Natural killer cell (primary cell): ENCODE measurements around the gene C1orf159. TPM values are rescaled to one million over a fixed set of nuclear protein-coding genes. Genes with fewer than 3 reads are reported as not detected.

ENCODE experiments used
- ATAC-seq, 3 donors: fragments of 150-1000 bp in 2 of 3; fragments of 200-7000 bp in 1 of 3; cut with Tn5 transposase; 1 replicate in 1 of 3; 2 replicates in 2 of 3; pipeline ENCODE4 v1.10.0; 2021; ENCODE audit warnings: mild to moderate bottlenecking in 2 of 3, moderate library complexity in 2 of 3
- DNase-seq, 2 donors: peaks; one replicate each; pipeline versions ENCODE4 v3.0.0 to v3.0.0-alpha.2; 2013 to 2021; ENCODE audit warnings: mixed read lengths in 1 of 2
- H3K27ac ChIP-seq: one replicate; pipeline ENCODE4 v1.5.1; 2013; ENCODE audit warnings: mild to moderate bottlenecking, low read length
- H3K27me3 ChIP-seq: one replicate; pipeline ENCODE4 v1.6.1; 2013; ENCODE audit warnings: low read length; ENCODE audit not compliant: control insufficient read depth, insufficient read depth
- H3K36me3 ChIP-seq: one replicate; pipeline ENCODE4 v1.6.1; 2013; ENCODE audit warnings: low read length; ENCODE audit not compliant: control insufficient read depth, insufficient read depth
- H3K4me1 ChIP-seq: one replicate; pipeline ENCODE4 v1.6.1; 2013; ENCODE audit warnings: low read length; ENCODE audit not compliant: control insufficient read depth, insufficient read depth
- H3K4me3 ChIP-seq: one replicate; pipeline ENCODE4 v1.5.1; 2013; ENCODE audit warnings: low read length
- H3K9me3 ChIP-seq: one replicate; pipeline ENCODE4 v1.6.1; 2013; ENCODE audit warnings: low read length; ENCODE audit not compliant: control insufficient read depth, insufficient read depth
- H3K27ac Mint-ChIP-seq, 2 donors: one replicate each; pipeline ENCODE4 v1.8.0; 2022; ENCODE audit warnings: mild to moderate bottlenecking in 2 of 2, mixed read lengths in 2 of 2, moderate library complexity in 1 of 2
- H3K27me3 Mint-ChIP-seq, 2 donors: one replicate each; pipeline ENCODE4 v1.8.0; 2022; ENCODE audit warnings: low read depth in 2 of 2, mixed read lengths in 2 of 2
- H3K36me3 Mint-ChIP-seq: one replicate; pipeline ENCODE4 v1.8.0; 2022; ENCODE audit warnings: mixed read lengths
- H3K4me1 Mint-ChIP-seq, 2 donors: one replicate each; pipeline ENCODE4 v1.8.0; 2022; ENCODE audit warnings: mixed read lengths in 2 of 2
- H3K4me3 Mint-ChIP-seq: one replicate; pipeline ENCODE4 v1.8.0; 2022; ENCODE audit warnings: mild to moderate bottlenecking, moderate library complexity, mixed read lengths
- H3K9me3 Mint-ChIP-seq, 2 donors: one replicate each; pipeline ENCODE4 v1.8.0; 2022; ENCODE audit warnings: mixed read lengths in 2 of 2
- CTCF ChIP-seq: fragments of 200-600 bp; IDR thresholded peaks from one replicate; pipeline ENCODE4 v1.8.0; 2022; ENCODE audit warnings: antibody characterized with exemption
- WGBS: methylation state at CpG from one replicate; pipeline ENCODE4 v1.1.7; 2013; ENCODE audit warnings: missing lambda C conversion rate; ENCODE audit not compliant: insufficient coverage; 5-methylcytosine and 5-hydroxymethylcytosine counted together
- intact Hi-C: fragments of 100-400 bp; cut with micrococcal nuclease; formaldehyde crosslinking; loops from one replicate; pipeline ENCODE4 v1.14.2; 2022
- total RNA-seq, 4 donors: library from RNA; stranded (reverse); fragments of 120-200 nt in 1 of 4; gene quantifications; one replicate each; pipeline versions ENCODE4 v1.2.3 to v1.2.4, GENCODE V29; 2013 to 2022

The C1orf159 gene
- total RNA-seq, 3 donors from 2014 or later (not counting 1 experiment from before 2014, with no cell fraction given), result 19.6 to 25.1 (median 21.5) TPM

GRCh38 chr1:1072849-1073742, 42.8 kb downstream of the C1orf159 start:
- Mint-ChIP-seq H3K4me1 (peaks cover 0 to 5% of the 10 kb centered on the region in 2 donors), H3K4me3 (no peak overlapping the region), H3K36me3 (no peaks in the 10 kb centered on the region), H3K27ac (no peak overlapping the region), H3K9me3 (no peaks in the 10 kb centered on the region), H3K27me3 (peaks cover 0 to 4% of the 10 kb centered on the region in 2 donors)
- Histone ChIP-seq H3K27me3 (no peaks in the 10 kb centered on the region), H3K36me3 (no peaks in the 10 kb centered on the region), H3K4me3 (no peak overlapping the region), H3K9me3 (no peaks in the 10 kb centered on the region), H3K4me1 (peaks cover 17% of the 10 kb centered on the region), H3K27ac (no peak overlapping the region)
- ATAC-seq, result no peak
- TF ChIP-seq CTCF, result no peak
- WGBS, result 85% methylated on average over 28 of the region's 28 CpGs
- intact Hi-C loops, result no loop called here
- no peak for DNase-seq

GRCh38 chr1:1072299-1072848, 43.5 kb downstream of the C1orf159 start:
- H3K27me3 Mint-ChIP-seq, result peaks cover 0 to 4% of the 10 kb centered on the region in 2 donors
- H3K4me1 Mint-ChIP-seq, result peaks cover 0 to 5% of the 10 kb centered on the region in 2 donors
- ATAC-seq, result no peak
- no peaks in the 10 kb centered on the region for H3K36me3 Mint-ChIP-seq
- H3K9me3 ChIP-seq, result no peaks in the 10 kb centered on the region
- no peaks in the 10 kb centered on the region for H3K9me3 Mint-ChIP-seq
- H3K27ac ChIP-seq, result no peak overlapping the region
- H3K4me1 ChIP-seq, result peaks cover 20% of the 10 kb centered on the region
- H3K4me3 Mint-ChIP-seq, result no peak overlapping the region
- H3K36me3 ChIP-seq, result no peaks in the 10 kb centered on the region
- no peak for TF ChIP-seq CTCF
- no peak overlapping the region for H3K27ac Mint-ChIP-seq
- intact Hi-C loops, result no loop called here
- no peak for DNase-seq
- H3K4me3 ChIP-seq, result no peak overlapping the region
- WGBS, result 83% methylated on average over 21 of the region's 21 CpGs
- H3K27me3 ChIP-seq, result no peaks in the 10 kb centered on the region

- intact Hi-C loops, result no loop called here
- peak overlapping the region; percentile 13 for H3K4me3 Mint-ChIP-seq
- H3K4me1 Mint-ChIP-seq, result peaks cover 0 to 5% of the 10 kb centered on the region in 2 donors
- WGBS, result 83% methylated on average over 56 of the region's 56 CpGs
- H3K27me3 ChIP-seq, result no peaks in the 10 kb centered on the region
- no peaks in the 10 kb centered on the region for H3K36me3 ChIP-seq
- H3K27ac Mint-ChIP-seq, result no peak overlapping the region
- no peaks in the 10 kb centered on the region for H3K9me3 Mint-ChIP-seq
- no peaks in the 10 kb centered on the region for H3K9me3 ChIP-seq
- no peak overlapping the region for H3K27ac ChIP-seq
- no peak overlapping the region for H3K4me3 ChIP-seq
- H3K36me3 Mint-ChIP-seq, result no peaks in the 10 kb centered on the region
- ATAC-seq, result no peak
- H3K4me1 ChIP-seq, result peaks cover 20% of the 10 kb centered on the region
- no peak for TF ChIP-seq CTCF
- DNase-seq, result no peak
- peaks cover 0 to 4% of the 10 kb centered on the region in 2 donors for H3K27me3 Mint-ChIP-seq
Measured at GRCh38 chr1:1071486-1072298, 44.2 kb downstream of the C1orf159 start.
